ENCODE data around the gene MEIKIN. TPM values are rescaled to one million over a fixed set of nuclear protein-coding genes. Genes with fewer than 3 reads are reported as not detected.

MEIKIN gene
- total and polyA plus RNA-seq, 7 donors = 0.31 TPM; not detected in 6

GRCh38 chr5:131759704-131760103 lies 185.8 kb downstream of the MEIKIN start:
- Histone ChIP-seq H3K27ac (no peak overlapping the region), H3K4me3 (no peak overlapping the region), H3K27me3 (no peaks in the 10 kb centered on the region), H3K4me1 (peaks cover 0 to 46% (median 42%) of the 10 kb centered on the region in 4 donors), H3K9me3 (no peaks in the 10 kb centered on the region), H3K36me3 (no peaks in the 10 kb centered on the region)
- 90 to 98% methylated on average over 1 of the region's 1 CpG for WGBS, 2 donors
- DNase-seq = no peak
- TF ChIP-seq POLR2A (IDR thresholded peaks at IDR 0.05) (no peak), POLR2AphosphoS5 (IDR thresholded peaks at IDR 0.05) (no peak), CTCF (IDR thresholded peaks at IDR 0.05) (no peak), EP300 (IDR thresholded peaks at IDR 0.05) (no peak)
- intact Hi-C loops (cut with DNase I) = no loop called here

GRCh38 chr5:131758520-131758900 lies 187.0 kb downstream of the MEIKIN start:
- DNase-seq = no peak
- H3K27ac ChIP-seq = no peak overlapping the region
- H3K9me3 ChIP-seq = no peaks in the 10 kb centered on the region
- H3K4me1 ChIP-seq = peaks cover 0 to 57% (median 52%) of the 10 kb centered on the region in 4 donors
- 44 to 64% methylated on average over 3 of the region's 3 CpGs for WGBS, 2 donors
- intact Hi-C loops (cut with DNase I) = no loop called here
- no peak overlapping the region for H3K4me3 ChIP-seq
- H3K36me3 ChIP-seq = no peaks in the 10 kb centered on the region
- no peak for TF ChIP-seq CTCF (IDR thresholded peaks at IDR 0.05)
- no peak for TF ChIP-seq EP300 (IDR thresholded peaks at IDR 0.05)
- no peak for TF ChIP-seq POLR2A (IDR thresholded peaks at IDR 0.05)
- no peak for TF ChIP-seq POLR2AphosphoS5 (IDR thresholded peaks at IDR 0.05)
- H3K27me3 ChIP-seq = no peaks in the 10 kb centered on the region

- no peaks in the 10 kb centered on the region for H3K9me3 ChIP-seq
- H3K4me1 ChIP-seq = peaks cover 0 to 58% (median 54%) of the 10 kb centered on the region in 4 donors
- no peaks in the 10 kb centered on the region for H3K27me3 ChIP-seq
- 97% methylated on average over 1 of the region's 1 CpG for WGBS, 2 donors
- H3K27ac ChIP-seq = no peak overlapping the region
- DNase-seq = no peak
- TF ChIP-seq EP300 (IDR thresholded peaks at IDR 0.05) (no peak), POLR2A (IDR thresholded peaks at IDR 0.05) (no peak), CTCF (IDR thresholded peaks at IDR 0.05) (no peak), POLR2AphosphoS5 (IDR thresholded peaks at IDR 0.05) (no peak)
- intact Hi-C loops (cut with DNase I) = no loop called here
- H3K4me3 ChIP-seq = no peak overlapping the region
- H3K36me3 ChIP-seq = no peaks in the 10 kb centered on the region
Measured at GRCh38 chr5:131757830-131758519, 187.5 kb downstream of the MEIKIN start.

Other genes with a start within 250 kb of the MEIKIN start
- gene FNIP1, start 148.6 kb downstream of the MEIKIN start, total RNA-seq = 10 to 100 TPM; 46.4 to 74.4 (median 56.5) TPM
- gene FNIP1, start 148.6 kb downstream of the MEIKIN start, polyA plus RNA-seq = 1 to 10 TPM; 3.6 to 5.7 (median 4.2) TPM
- gene ACSL6, start 66.0 kb upstream of the MEIKIN start, total RNA-seq = 1 to 10 TPM in 2 of 4 donors, under 1 TPM in 2; 0.16 to 2.2 (median 1.2) TPM
- gene ACSL6, start 66.0 kb upstream of the MEIKIN start, polyA plus RNA-seq = 1 to 10 TPM in 1 of 3 donors, not detected in 2; 5.5 TPM
- gene IL3, start 115.0 kb upstream of the MEIKIN start, total RNA-seq = not detected
- gene IL3, start 115.0 kb upstream of the MEIKIN start, polyA plus RNA-seq = not detected
- gene CSF2, start 128.1 kb upstream of the MEIKIN start, total RNA-seq = not detected
- gene CSF2, start 128.1 kb upstream of the MEIKIN start, polyA plus RNA-seq = 1 to 10 TPM in 1 of 3 donors, not detected in 2; 1.1 TPM

Measured in sigmoid colon (tissue), 7 donors.